CD4-positive, alpha-beta T cell treated with Interleukin-2 at 100 ng/mL for 4 hours (primary cell): ENCODE measurements around the gene C1QTNF8.

Experiments used
- DNase-seq: peaks from one replicate; pipeline ENCODE4 v3.0.0-alpha.2; 2020; ENCODE audit warnings: low spot score

C1QTNF8 gene, protein sequence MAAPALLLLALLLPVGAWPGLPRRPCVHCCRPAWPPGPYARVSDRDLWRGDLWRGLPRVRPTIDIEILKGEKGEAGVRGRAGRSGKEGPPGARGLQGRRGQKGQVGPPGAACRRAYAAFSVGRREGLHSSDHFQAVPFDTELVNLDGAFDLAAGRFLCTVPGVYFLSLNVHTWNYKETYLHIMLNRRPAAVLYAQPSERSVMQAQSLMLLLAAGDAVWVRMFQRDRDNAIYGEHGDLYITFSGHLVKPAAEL

GRCh38 chr16:1096169-1097082, at the start of gene C1QTNF8:
TSS of gene C1QTNF8 (minus strand) at chr16:1096244. CDS start at chr16:1094922, 1,322 bp downstream.
- no peak for DNase-seq

DNA sequence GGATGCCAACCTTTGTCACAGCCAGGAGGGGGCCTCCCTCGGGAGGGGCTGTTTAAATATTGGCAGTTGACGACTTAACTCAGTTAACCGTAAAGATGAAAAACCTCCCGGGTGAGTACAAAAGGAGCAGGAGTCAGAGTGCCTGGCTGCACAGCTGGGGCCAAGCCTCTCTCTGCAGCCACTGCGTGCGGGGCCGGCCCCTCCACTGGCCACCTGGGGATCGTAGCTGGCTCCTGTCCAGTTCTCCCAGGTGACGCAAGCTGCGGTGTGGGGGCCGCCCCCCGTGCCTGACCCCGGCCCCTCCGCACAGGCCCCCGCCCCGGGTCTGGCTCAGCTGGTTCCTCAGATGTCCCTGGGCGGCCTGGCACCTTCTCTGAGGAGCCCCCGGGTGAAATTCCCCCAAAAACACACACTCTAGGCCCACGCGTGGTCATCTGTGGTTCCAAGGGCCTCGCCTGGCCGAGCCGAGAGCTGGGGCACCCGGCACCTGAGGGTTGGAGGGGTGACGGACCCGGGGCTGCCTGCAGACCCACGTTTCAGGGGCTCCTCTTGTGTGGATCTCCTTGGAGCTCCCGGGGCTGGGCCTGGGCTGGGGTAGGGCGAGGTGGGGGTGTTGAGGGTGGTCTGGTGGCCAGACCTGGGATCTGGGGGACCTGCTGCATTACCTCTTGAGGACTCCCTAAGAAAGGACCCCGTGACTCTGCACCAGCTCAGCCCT, 49.5 kb upstream of the C1QTNF8 start:
- DNase-seq: no peak

GRCh38 chr16:1144476-1145382, 48.7 kb upstream of the C1QTNF8 start:
- no peak for DNase-seq

GRCh38 chr16:1143761-1144450, 47.9 kb upstream of the C1QTNF8 start:
- DNase-seq: no peak

DNA sequence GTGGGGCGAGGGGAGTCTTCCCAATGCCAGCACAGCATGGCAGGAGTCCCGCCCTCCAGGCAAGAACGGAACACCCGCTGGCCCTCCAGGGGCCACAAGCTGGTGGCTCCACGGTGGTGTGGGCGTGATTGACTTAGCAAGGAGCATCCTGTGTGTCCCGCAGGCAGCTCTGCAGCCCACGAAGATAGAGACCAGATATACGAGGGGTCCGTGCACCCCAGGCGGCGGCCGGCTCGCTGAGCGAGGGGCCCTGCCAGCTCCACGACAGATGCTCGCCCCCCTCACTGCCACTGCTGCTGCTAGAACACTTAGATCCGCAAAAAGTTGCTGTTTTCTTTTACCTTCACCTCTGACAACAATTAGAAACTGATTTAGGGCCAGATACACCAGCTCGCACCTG, 46.9 kb upstream of the C1QTNF8 start:
- DNase-seq: no peak

DNA sequence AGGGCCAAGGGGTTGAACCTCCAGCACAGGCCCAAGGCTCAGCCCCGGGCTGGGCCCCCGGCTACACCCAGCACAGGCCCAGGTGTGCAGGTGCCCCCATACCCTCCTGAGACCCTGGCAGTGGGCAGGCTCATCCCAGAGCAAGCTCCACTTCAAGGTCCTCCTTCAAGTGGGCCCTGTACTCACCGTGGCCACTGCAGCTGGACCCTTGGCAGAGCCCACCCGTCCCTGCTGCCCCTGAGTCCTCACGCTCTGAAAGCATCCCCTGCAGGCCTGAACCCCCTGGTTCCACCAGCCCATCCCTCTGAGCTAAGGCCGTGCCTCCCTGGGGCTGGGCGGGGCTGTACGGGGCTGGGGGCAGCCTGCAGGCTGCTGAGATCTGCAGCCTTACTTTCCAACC, 45.7 kb upstream of the C1QTNF8 start:
- DNase-seq: no peak

GRCh38 chr16:1141191-1141590, 45.1 kb upstream of the C1QTNF8 start:
- DNase-seq: no peak

GRCh38 chr16:1140582-1141162, 44.6 kb upstream of the C1QTNF8 start:
- DNase-seq: no peak

DNA sequence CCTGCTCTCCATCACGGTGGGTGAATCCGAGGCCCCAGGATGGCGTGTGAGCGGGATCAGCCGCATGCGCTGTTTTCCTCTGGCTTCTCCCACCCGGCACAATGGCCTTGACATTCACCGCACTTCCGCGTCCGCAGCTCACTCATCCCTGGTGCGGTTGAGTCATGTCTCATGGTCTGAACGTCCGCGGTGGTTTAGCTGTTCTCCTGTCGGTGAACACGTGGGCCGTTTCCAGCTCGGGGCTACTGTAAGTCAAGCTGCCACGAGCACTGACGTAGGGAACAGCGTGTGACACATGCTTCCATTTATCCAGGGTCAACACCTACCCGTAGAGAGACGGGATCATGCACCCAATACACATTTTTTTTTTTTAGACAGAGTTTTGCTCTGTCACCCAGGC, 41.6 kb upstream of the C1QTNF8 start:
- no peak for DNase-seq

DNA sequence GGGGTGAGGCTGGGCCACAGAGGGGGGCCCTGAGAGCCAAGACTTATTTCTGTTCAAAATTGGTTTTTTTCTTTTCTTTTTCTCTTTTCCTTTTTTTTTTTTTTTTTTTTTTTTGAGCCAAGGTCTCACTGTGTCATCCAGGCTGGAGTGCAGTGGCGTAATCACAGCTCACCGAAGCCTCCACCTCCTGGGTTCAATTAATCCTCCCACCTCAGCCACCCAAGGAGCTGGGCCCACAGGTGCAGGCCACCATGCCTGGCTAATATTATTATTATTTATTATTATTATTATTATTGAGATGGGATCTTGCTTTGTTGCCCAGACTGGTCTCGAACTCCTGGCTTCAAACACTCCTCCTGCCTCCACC, 39.4 kb upstream of the C1QTNF8 start:
- no peak for DNase-seq

DNA sequence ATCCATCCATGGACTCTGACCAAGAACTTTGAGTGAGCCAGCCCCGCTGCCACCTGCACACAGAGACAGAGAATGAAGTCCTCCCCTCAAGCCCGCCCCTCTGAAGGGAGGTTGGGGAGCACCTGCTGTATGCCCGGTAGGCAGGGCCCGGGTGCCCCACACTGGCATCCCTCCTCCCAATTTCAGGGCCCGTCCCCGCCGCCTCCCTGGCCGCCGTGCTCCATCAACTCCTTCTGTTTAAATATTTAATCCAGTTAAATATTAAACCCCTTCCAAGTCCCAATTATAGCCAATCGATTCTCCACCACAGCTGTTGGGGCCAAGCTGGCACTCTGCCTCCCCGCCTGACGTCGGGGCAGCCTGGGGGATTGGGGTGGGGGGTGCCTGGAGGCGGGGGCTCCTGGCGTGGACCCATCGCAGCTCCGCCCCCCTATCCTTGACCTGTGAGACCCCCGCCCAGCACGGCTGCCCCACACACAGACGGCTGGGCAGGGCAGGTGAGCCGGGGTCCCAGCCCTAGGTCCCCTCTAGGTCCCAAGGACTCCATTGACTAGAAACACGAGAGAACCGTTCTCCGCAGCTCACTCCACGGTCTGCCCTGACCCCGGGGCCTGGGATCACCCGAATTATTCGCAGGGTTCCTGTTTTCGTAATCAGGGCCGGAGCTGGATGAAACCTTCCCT, 38.9 kb upstream of the C1QTNF8 start:
- DNase-seq: no peak

- DNase-seq: no peak
These were observed 37.9 kb upstream of the C1QTNF8 start for GRCh38 chr16:1133810-1134520.

DNA sequence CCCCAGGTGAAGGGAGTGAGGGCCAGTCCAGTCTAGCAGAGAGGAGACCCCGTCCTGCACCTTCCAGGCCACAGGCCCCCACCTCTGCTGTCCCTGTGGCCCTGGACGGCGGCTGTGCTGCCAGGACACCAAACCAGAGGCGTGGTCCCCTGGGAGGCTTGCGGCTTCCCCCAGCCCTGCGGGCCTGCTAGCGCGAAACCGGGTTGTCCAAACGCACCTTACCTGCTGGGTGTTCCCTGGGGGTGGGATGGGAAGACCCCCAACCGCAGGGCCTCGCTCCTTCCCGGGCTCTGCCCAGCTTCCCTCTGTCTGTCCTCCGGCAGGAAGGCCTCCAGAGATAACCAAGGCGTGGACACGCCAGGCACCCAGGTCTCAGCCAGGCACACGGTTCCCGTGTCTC, 37.2 kb upstream of the C1QTNF8 start:
- DNase-seq: no peak

GRCh38 chr16:1132431-1132830, 36.4 kb upstream of the C1QTNF8 start:
- no peak for DNase-seq

DNA sequence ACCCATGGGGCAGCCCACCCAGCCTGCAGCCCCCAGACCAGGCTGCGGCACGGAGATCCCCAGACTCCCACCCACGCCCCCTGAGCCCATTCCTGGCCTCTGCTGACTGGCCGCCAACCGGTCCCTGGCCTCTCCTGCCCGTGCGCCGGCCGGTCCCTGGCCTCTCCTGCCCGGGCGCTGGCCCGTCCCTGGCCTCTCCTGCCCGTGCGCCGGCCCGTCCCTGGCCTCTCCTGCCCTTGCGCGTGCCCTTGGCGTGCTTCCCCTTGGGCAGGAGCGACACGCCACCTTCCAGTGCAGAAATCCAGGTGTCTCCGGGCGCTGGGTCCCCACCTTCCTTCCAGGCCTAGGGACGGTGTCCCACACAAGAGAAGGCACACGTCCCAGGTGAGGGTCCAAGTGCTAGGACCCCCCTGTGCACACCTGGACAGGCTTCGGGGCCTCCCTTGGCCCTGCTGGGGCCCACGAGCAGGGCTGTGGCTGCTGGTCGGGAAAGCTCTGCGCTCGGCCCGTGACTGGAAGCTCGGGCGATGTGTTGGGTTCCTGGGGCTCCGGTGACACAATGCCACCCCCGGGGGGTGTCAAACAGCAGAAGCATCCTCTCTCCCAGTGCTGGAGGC, 35.4 kb upstream of the C1QTNF8 start:
- no peak for DNase-seq

DNA sequence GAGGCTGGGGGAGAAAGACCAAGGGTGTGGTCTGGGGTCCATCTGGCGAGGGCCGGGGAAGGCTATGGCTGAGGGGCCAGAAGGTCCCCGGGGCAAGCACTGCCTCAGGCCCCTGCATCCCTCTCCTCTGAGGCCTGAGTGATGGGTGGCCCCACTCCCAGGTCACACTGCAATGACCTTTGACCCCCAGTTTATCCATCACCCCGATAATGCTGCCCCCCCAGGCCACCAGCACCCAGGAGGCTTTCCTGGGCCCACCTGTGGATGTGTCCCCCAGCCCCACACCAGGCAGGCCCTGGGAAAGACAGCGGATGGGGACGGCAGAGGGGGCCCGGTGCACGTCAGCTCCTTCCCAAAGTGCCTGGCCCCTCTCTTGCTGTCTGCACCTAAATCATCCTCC, 34.3 kb upstream of the C1QTNF8 start:
- DNase-seq: no peak

DNA sequence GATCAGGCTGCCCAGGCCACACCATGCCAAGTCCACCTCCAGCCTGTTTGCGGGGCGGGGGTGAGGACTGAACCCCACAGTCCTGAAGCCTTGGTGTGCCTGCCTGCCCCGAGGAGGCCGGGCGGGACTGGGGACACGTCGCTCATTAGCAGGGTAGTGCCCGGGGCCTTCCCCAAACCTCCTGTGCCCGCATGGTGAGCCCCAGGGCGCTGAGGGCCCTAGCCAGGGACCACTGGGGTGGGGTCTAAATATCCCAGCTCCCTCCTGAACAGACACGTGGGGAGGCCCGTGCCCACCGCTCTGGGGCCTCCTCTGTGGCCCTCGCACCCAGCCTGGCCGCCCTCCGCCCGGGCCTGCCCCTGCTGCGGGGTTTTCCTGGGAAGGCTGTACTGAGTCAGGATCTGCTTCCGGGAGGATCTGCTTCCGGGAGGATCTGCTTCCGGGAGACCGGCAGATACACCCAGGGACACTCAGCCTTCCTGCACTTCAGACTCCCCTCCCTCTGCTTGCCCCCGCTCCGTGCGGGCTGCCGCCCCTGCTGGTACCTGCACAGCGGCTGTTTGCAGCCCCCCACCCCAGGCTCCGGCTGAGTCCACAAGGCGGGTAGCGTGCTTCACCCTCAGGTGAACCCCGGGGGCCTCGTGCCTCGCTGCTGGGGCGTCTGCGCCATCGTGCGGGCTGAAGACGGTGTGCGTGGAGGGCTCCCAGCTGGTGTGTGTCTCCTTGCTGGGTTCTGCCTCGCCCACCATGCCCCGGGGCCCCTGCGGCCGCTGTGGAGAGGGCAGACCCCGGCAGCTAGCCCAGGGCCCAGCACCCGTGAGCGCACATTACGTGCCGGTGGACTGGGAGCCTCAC, 33.3 kb upstream of the C1QTNF8 start:
- DNase-seq: no peak
